OCI-LY7 (cell line): ENCODE data around the gene PSMA6. TPM values are rescaled to one million over a fixed set of nuclear protein-coding genes. Genes with fewer than 3 reads are reported as not detected.
A peak's percentile ranks its signal among the peaks of the same experiment; 100 is the strongest.
"Not testable (repeated sequence)": the region's sequence is repeated elsewhere in the genome, so short reads cannot be mapped to it uniquely, and the experiment has no call there.

Experiments used
- BruUV-seq: library from RNA; stranded (reverse); fragments of 400-500 nt; replicated peaks from 2 replicates; lab custom pipeline; 2021; lab: Mats Ljungman, UMichigan
- CTCF ChIA-PET: fragments of 300-600 bp; sonication (Branson Sonifier 250); formaldehyde crosslinking; loops from one replicate; lab custom pipeline; 2022; ENCODE audit warnings: antibody characterized with exemption; ENCODE audit not compliant: unreplicated experiment; lab: Charles Lee
- POLR2A ChIA-PET: fragments of 300-600 bp; sonication (Branson Sonifier 250); formaldehyde crosslinking; loops from one replicate; lab custom pipeline; 2022; ENCODE audit warnings: antibody characterized with exemption; lab: Charles Lee
- DNase-seq: peaks from one replicate; pipeline ENCODE4 v3.0.0-alpha.2; 2015; ENCODE audit warnings: low spot score
- H2AFZ ChIP-seq: fragments of 200-600 bp; sonication (generic), shearing (Covaris generic); 2 replicates; pipeline ENCODE4 v1.6.1; 2014; ENCODE audit warnings: mild to moderate bottlenecking, antibody characterized with exemption, low read length, moderate library complexity
- H3K27ac ChIP-seq: fragments of 200-600 bp; sonication (generic); 2 replicates; pipeline ENCODE4 v1.5.1; 2014; ENCODE audit warnings: mixed run types, low read depth, mild to moderate bottlenecking, moderate library complexity, low read length, inconsistent platforms; ENCODE audit not compliant: poor library complexity, severe bottlenecking
- H3K36me3 ChIP-seq: fragments of 200-600 bp; sonication (generic); 2 replicates; pipeline ENCODE4 v1.6.1; 2014; ENCODE audit warnings: mild to moderate bottlenecking, antibody characterized with exemption, low read length, moderate library complexity, mixed read lengths; ENCODE audit not compliant: insufficient read depth
- H3K4me1 ChIP-seq: fragments of 200-600 bp; sonication (generic); 2 replicates; pipeline ENCODE4 v1.5.1; 2014; ENCODE audit warnings: mild to moderate bottlenecking, low read length; ENCODE audit not compliant: insufficient read depth, poor library complexity, severe bottlenecking
- H3K4me2 ChIP-seq: fragments of 200-600 bp; sonication (generic); 2 replicates; pipeline ENCODE4 v1.6.1; 2014; ENCODE audit warnings: mild to moderate bottlenecking, low read length
- H3K4me3 ChIP-seq: fragments of 200-600 bp; sonication (generic); 2 replicates; pipeline ENCODE4 v1.5.1; 2014; ENCODE audit warnings: mild to moderate bottlenecking, low read depth, low read length; ENCODE audit not compliant: poor library complexity, severe bottlenecking
- H3K79me2 ChIP-seq: fragments of 200-600 bp; sonication (generic); 2 replicates; pipeline ENCODE4 v1.6.1; 2016; ENCODE audit warnings: low read depth, mild to moderate bottlenecking, low read length, moderate library complexity, mixed read lengths; ENCODE audit not compliant: insufficient read depth
- H3K9me2 ChIP-seq: fragments of 200-600 bp; sonication (generic); 2 replicates; pipeline ENCODE4 v1.6.1; 2016; ENCODE audit warnings: mild to moderate bottlenecking, low read length, mixed read lengths; ENCODE audit not compliant: insufficient read depth
- H3K9me3 ChIP-seq: fragments of 200-600 bp; sonication (generic); 2 replicates; pipeline ENCODE4 v1.6.1; 2014; ENCODE audit warnings: mild to moderate bottlenecking, mixed run types, low read length, mixed read lengths
- H4K20me1 ChIP-seq: fragments of 200-600 bp; sonication (generic); 2 replicates; pipeline ENCODE4 v1.6.1; 2014; ENCODE audit warnings: mild to moderate bottlenecking, antibody characterized with exemption, low read length, moderate library complexity, mixed read lengths; ENCODE audit not compliant: insufficient read depth
- CTCF ChIP-seq: fragments of 200-600 bp; sonication (generic); conservative IDR thresholded peaks from 2 replicates; pipeline ENCODE4 v1.5.1; 2014; ENCODE audit warnings: mild to moderate bottlenecking, antibody characterized with exemption, low read length, moderate library complexity, mixed read lengths
- EZH2phosphoT487 ChIP-seq: fragments of 200-600 bp; sonication (generic); IDR thresholded peaks from 2 replicates; pipeline ENCODE4 v1.6.1; 2018; ENCODE audit warnings: low read depth, borderline replicate concordance, mild to moderate bottlenecking, mixed run types, antibody characterized with exemption, low read length, moderate library complexity, mixed read lengths
- intact Hi-C: fragments of 100-400 bp; cut with micrococcal nuclease; formaldehyde crosslinking; loops from one replicate; pipeline ENCODE4 v1.10.0; 2022; ENCODE audit not compliant: unreplicated experiment
- total RNA-seq, 2 experiments: library from RNA; depleted of rRNA in 1 of 2; stranded (reverse); fragments of >200 nt in 1 of 2; shearing (Covaris generic) in 1 of 2; gene quantifications; 2 replicates each; pipeline ENCODE4 v1.2.3, GENCODE V29; 2014 to 2022

Gene PSMA6
- total RNA-seq, 2 experiments from 2014 or later = 216 to 267 TPM

- Histone ChIP-seq H3K9me3 (no peaks in the 10 kb centered on the region), H3K9me2 (no peaks in the 10 kb centered on the region), H2AFZ (peak overlapping the region; percentile 30), H3K36me3 (no peaks in the 10 kb centered on the region), H3K4me2 (no peak overlapping the region), H3K27ac (no peak overlapping the region), H3K4me3 (no peak overlapping the region), H3K4me1 (no peaks in the 10 kb centered on the region), H3K79me2 (no peaks in the 10 kb centered on the region), H4K20me1 (no peaks in the 10 kb centered on the region)
- ChIA-PET POLR2A (no interaction called here), CTCF (interaction anchor here (1.6 kb wide), 1 partner anchor 14 kb away, joined by 8 read pairs; no protein-coding TSS in a partner anchor)
- TF ChIP-seq CTCF (no peak), EZH2phosphoT487 (no peak)
- no peak for DNase-seq
- intact Hi-C loops = no loop called here
- no TSS peak for BruUV-seq
Observed at GRCh38 chr14:35352274-35353233, 60.4 kb downstream of the PSMA6 start.

- ChIA-PET POLR2A (no interaction called here), CTCF (no interaction called here)
- Histone ChIP-seq H3K4me3 (no peak overlapping the region), H3K4me1 (no peaks in the 10 kb centered on the region), H3K4me2 (no peak overlapping the region), H3K9me3 (no peaks in the 10 kb centered on the region), H3K79me2 (no peaks in the 10 kb centered on the region), H2AFZ (peak overlapping the region; percentile 30; the same call in 1 of the 2 replicates), H3K36me3 (no peaks in the 10 kb centered on the region), H3K9me2 (no peaks in the 10 kb centered on the region), H4K20me1 (no peaks in the 10 kb centered on the region), H3K27ac (no peak overlapping the region)
- TF ChIP-seq CTCF (no peak), EZH2phosphoT487 (no peak)
- intact Hi-C loops = no loop called here
- no TSS peak for BruUV-seq
- DNase-seq = no peak
Observed at GRCh38 chr14:35353409-35354172, 61.4 kb downstream of the PSMA6 start.

GRCh38 chr14:35355235-35355634 is 63.1 kb downstream of the PSMA6 start:
- H3K36me3 ChIP-seq, POLR2A ChIA-PET, H3K4me1 ChIP-seq, H3K9me3 ChIP-seq, H3K4me2 ChIP-seq, BruUV-seq, H2AFZ ChIP-seq, H3K4me3 ChIP-seq, H3K9me2 ChIP-seq, H3K27ac ChIP-seq, H3K79me2 ChIP-seq, DNase-seq, intact Hi-C loops, H4K20me1 ChIP-seq, CTCF ChIA-PET: not testable (repeated sequence)
